Fibroblast of skin of left biceps (primary cell): ENCODE data around the gene LANCL2.

Experiments used
- DNase-seq, 2 experiments: peaks; one replicate each; pipeline ENCODE4 v3.0.0-alpha.2; 2013; ENCODE audit warnings: low read depth in 2 of 2

Gene LANCL2

DNA sequence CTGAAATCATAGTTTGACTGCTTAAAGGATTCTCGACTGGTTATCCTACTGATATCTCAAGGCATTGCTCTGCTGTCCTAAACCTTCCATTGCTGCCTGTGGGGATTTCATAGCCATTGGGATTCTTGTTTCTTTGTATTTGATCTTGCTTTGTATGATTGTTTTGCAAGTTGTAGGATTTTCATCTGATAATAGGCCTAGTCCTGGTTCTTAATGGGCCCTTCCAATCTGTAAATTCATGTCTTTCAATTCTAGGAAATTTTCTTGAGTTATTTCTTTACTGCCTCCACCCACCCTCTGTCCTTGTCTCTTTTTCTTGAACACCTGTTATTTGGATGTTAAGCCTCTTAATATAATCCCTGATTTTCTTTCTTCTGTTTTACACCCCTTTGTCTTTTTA, 72.2 kb downstream of the LANCL2 start:
- no peak for DNase-seq

DNA sequence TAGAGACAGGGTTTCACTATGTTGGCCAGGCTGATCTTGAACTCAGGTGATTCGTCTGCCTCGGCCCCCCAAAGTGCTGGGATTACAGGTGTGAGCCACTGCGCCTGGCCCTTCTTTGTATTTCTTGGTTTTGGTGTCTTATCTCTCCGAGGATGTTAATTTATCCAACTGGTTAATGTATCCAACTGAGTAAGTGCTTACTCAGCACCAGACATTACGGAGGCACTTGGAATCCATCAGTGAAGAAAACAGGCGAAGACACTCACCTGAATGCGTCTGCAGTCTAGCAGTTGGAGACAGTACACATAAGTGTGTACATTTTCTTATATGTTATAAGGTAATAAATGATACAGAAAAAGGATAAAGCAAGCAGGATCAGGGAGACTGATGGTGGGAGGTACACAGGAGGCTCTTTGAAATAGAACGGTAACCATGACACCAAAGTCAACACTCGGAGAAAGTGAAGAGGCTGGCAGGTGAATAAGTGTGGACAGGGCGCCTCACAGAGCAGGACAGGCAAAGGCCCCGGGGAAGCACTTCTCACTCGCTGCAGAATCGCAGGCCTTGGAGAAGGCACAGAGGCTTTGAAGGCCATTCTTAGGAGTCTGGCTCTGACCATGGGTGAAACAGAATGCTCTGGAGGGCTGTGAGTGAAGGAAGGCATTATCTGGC, 73.1 kb downstream of the LANCL2 start:
- no peak for DNase-seq

DNA sequence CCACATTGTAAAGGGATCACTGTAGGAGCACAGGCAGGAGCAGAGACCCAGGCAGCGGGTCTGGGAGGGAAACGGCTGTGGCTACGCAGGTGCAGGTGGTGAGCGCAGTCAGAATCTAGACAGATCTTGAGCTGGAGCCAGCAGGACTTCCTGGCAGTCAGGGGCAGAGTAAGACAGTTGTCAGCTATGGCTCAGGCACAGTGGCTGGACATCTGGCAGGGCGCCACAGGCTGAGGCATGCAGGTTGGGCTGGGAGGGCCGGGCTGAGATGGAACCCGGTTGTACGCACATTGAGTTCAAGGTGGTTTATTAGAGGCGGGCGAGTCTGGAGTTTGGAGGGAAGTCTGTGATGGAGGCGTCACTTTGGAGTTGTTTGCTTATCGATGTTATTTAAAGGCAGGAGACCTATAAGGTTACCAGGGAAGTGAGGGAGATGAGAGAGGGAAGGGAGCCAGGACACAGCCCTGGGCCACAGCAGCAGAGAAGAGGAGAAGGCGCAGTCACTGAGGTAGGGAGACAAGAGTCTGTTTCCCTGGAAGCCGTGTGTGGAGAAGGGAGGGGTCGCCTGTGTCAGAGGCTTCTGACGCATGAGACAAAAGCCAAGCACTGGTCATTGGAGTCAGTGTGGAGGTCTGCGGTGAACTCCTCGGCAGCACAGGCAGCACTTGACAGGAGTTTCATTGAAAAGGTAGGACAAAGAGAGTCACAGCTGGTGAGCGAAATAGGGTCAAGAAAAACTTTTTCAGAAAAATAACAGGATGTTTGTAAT, 73.8 kb downstream of the LANCL2 start:
- DNase-seq = no peak

GRCh38 chr7:55439627-55440026, 74.5 kb downstream of the LANCL2 start:
- no peak for DNase-seq

DNA sequence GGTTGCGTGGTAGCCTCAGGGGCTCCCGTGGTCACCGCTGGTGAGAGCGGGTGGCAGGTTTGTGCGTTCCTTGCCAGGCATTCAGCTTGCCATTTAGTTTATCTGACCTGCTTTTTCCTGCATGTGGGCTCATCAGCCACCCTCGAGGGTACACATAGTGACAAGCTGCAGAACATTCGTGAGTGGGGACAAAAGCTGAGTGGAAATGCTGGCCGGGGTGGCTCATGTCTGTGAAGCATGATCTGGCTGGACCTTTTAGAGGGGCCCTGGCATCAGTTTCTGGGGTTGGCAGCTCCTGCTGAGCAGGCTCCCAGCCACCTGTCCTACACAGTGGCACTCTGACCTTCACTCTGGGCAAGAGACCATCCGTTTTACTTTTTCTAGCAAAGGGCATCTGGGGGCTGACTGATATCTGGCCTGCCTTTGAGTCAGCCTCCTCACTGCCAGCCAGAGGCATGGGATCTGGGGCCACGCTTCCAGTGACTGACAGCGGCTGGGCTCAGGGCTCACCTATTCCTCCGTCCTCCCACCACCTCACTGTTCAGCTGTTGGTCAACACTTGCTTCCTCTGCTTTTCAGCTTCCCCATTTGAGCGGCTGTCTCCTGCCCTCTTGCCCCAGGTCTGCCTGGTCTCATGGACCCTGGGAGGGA, 75.0 kb downstream of the LANCL2 start:
- no peak for DNase-seq

- DNase-seq = no peak
Observed at GRCh38 chr7:55441002-55441401, 75.9 kb downstream of the LANCL2 start.

DNA sequence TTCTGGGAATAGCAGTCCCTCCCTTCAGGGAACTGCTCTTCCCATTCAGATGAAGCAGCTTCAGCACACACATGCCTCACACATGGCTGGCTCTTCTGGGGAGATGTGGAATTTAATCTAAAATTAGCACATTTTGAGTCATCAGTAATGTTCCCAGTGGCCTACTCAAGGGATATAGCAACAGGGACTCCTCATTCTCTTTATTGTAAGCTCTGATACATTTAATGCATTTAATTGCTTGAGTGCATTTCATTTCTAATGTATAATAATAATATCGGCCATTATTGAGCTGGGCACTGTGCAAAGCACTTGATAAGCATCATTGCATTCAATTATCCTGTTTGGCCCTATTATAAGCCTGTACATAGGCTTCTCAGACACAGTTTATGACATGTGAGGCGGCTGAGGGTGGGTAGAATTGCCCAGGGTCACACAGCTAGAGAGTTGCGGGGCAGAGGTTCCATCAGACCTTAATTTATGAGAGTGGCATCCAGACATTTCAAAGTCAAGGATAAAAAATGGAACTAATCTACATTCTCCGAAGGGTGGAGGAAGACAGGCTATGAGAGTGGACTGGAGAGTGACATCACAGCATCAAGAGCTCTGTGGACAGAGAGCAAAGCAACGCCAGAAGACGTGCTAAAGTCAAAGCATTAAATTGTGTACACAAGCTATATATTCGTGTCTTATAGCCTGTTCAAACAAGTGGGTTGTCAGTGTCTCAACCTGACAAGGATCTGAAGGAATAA, 76.8 kb downstream of the LANCL2 start:
- peak; percentile 66 to 69 for DNase-seq

GRCh38 chr7:55444786-55445185, 79.6 kb downstream of the LANCL2 start:
- no peak for DNase-seq

- no peak for DNase-seq
Observed at GRCh38 chr7:55448526-55448925, 83.4 kb downstream of the LANCL2 start.

DNA sequence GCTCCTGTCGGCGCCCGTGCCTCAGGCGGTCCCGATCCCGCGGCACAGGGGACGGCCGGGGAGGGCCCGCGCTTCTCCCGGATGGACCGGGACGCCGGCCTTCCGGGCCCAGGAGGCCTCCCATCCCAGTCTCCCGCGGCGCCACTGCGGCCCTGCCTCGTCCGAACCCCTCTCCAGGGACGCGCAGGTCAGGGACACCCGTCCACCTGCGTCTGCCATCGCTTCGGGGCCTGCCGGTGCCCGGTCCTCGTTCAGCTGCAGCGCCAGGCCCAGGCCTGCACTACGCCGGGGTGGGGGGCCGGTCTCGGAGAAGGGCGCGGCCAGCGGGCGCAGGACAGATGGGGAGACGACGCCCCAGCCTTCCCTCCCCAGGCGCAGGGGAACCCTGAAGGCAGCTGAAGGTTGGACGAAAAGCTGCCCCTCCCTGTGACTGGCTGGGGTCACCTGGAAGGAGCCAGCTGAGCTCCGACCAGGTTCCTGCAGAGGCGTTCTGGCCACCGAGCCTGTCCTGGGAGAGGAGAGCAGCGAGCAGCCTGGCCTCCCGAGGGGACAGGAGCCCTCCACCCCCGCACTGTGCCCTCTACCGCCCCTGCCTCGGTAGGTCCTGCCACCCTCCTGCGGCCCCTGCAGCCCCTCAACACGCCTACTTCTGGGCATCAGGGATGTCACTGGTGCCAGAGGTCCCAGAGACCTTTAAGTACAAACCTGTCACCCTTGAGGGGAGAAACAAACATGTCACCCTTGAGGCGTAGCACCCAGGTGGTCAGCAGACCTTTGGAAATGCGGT, 84.3 kb downstream of the LANCL2 start:
- no peak for DNase-seq

DNA sequence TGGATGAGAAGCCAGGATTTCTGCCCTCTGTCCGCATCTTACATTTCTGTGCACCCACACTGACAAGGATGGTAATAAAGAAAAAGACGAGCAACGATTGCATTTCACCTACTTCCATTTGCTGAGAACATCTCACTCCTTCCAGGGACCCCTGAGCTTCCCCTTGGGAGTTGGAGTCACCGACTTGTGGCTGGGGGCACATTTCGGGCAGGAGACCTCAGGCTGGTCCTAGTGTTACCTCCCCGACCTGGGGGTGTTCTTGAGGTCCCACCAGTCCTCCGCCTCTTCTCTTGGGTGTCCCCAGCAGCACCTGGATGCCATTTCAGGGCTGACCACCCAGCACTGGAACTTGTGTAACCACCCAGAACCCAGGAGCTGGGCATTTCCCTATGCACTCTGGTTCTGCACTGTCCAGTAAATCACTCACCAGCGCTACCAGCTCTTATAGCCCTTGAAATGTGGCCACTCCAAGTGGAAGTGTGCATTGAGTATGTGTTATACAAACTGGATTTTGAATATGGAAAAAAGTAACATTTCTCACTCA, 84.9 kb downstream of the LANCL2 start:
- no peak for DNase-seq

DNA sequence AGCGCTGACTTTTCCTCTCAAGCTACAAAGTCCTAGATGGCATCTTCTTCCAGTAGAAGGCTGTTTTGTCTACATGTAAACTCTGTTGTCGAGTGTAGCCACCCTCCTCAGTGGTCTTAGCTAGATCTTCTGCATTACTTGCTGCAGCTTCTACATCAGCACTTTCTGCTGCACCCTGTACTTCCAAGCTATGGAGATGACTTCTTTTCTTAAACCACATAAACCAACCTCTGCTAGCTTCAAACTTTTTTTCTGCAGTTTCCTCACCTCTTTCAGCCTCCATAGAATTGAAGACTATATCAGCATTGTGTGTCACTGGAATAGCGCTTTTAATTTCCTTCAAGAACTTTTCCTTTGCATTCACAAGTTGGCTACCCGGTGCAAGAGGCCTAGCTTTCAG, 87.8 kb downstream of the LANCL2 start:
- DNase-seq = no peak

DNA sequence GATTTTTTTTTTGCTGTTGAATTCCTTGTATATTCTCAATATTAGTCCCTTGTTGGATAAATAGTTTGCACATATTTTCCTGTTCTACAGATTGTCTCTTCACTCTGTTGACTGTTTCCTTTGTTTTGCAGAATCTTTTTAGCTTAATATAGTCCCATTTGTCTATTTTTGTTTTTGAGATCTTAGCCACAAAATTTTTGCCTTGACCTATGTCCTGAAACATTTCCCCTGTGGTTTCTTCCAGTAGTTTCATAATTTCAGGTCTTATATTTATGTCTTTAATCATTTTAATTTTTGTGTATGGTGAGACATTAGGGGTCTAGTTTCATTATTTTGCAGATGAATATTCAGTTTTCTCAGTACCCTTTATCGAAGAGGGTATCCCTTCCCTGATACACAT, 92.7 kb downstream of the LANCL2 start:
- DNase-seq = no peak

- DNase-seq = no peak
Observed at GRCh38 chr7:55458351-55458750, 93.2 kb downstream of the LANCL2 start.

GRCh38 chr7:55463686-55464262, 98.6 kb downstream of the LANCL2 start:
- DNase-seq = no peak

GRCh38 chr7:55464422-55464821, 99.3 kb downstream of the LANCL2 start:
- no peak for DNase-seq

DNA sequence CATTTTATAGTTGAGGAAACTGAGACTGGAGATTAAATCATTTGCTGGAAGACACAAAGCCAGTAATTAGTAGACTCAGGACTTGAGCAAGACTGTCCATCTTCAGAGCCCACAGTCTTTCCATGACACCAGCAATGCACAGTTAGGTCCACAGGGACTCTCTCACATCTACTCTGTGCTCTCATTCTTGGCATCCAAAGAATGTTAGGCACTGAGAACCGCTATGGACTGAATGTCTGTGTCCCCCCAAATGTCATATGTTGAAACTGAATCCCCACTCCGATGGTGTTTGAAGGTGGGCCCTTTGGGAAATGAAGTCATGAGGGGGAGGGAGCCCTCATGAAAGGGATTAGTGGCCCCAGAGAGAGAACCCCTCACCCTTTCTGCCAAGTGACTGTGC, 100.6 kb downstream of the LANCL2 start:
- DNase-seq = no peak

DNA sequence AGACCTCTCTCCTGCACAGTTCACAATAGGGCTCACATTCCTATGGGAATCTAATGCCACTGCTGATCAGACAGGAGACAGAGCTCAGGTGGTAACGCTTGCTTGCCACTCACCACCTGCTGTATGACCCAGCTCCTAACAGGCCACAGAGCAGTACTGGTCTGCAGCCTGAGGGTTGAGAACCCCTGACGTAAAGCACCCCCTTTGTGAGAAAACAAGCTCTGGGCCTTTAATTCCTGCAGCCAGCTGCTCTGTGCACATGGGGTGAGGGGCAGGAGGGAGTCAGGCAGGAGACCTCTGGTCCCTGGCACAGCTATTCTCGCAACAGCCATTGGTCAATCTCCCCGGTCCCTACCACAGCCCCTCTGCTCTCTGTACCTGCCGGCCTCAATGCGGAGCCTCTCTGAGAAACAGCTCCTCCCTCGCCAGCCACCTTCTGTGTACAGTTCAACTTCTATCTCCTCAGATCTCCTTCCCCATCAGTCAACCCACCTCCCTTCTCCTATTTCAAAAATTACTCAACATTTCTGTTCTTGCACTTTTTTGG, 102.0 kb downstream of the LANCL2 start:
- no peak for DNase-seq

- no peak for DNase-seq
Observed at GRCh38 chr7:55468495-55468894, 103.4 kb downstream of the LANCL2 start.

DNA sequence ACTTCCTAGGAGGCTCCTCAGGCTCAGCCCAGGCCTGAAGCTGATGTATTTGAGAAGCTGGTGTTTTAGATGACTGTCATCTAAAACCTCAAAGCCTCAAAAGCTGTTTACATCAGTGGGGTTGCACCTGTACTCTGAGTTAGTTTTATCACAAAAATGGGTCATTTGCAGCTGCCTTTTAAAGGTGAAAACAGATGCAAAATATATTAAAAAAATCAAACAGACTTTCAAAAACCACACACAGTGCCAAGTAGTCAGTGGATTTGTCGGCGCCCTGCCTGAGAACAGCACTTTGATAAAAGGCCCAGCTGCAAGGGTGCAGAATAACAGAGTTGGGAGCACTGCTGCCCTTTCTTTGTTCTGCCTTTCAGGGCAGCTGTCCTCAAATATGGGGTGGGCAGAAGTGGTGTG, 104.1 kb downstream of the LANCL2 start:
- no peak for DNase-seq

DNA sequence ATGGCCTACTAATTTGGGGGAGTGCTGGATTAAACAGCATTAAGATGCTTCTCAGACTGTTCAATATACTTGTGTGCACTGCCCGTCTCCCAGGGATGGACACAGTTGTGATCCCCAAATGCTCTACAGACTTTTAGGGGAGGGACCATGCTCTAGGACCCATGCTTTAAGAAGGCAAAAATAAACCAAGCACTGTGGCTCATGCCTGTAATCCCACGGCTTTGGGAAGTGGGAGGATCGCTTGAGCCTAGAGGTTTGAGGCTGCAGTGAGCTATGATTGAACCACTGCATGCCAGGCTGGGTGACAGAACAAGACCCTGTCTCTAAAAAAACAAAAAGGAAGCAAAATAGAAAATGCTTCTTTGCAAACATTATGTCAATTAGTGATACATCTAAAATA, 104.6 kb downstream of the LANCL2 start:
- DNase-seq = no peak
